ENCODE measurements around the gene TUBB1.
A peak's percentile ranks its signal among the peaks of the same experiment; 100 is the strongest.
"Not testable (repeated sequence)": the region's sequence is repeated elsewhere in the genome, so short reads cannot be mapped to it uniquely, and the experiment has no call there.

TUBB1 gene

DNA sequence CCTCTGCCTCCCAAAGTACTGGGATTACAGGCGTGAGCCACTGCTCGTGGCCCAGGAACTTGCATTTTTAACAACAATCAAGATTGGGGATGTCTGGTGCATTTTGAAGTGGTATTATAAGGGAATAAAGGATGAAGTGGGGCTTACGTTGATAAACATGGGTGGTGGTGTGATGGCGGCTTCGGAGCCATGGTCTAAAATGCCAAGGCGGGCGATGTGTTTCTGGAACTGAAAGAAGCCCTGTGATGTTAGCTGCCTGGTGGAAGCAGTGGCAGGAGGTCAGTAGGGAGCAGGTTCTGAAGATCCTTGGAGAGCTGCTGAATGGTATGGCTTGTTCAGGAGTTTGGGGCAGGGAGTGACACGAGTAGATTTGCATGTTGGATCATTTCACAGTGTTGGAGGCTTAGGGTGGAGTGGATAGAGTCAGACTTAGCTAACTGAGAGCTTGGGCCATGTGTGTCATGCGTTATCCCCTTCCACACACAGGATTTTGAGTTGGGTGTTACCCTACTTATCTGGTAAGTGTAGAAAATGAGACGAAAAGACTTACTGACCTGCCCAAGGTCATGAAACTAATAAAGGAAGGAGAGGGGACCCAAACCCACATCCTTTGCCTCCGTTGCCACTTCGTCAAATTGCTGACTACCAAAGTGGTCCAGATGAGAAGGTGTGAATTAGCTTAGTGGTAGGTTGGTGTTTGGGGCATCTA lies 36.7 kb upstream of the TUBB1 start:
- peak overlapping the region; percentile 74 for H3K4me3 ChIP-seq (ENCODE audit: low read depth, low read length)
- no peak for DNase-seq (ENCODE audit: low read depth, low spot score)
- CTCF ChIA-PET, result interaction anchor here (0.9 to 3.0 kb wide), 2 partner anchors 106 to 113 kb away, joined by 3 to 13 read pairs; no protein-coding TSS in a partner anchor
- POLR2A ChIA-PET, result interaction anchor here (0.6 to 1.0 kb wide), 3 partner anchors 11 to 93 kb away, joined by 3 read pairs; no protein-coding TSS in a partner anchor
- TF ChIP-seq, protein P1, sequence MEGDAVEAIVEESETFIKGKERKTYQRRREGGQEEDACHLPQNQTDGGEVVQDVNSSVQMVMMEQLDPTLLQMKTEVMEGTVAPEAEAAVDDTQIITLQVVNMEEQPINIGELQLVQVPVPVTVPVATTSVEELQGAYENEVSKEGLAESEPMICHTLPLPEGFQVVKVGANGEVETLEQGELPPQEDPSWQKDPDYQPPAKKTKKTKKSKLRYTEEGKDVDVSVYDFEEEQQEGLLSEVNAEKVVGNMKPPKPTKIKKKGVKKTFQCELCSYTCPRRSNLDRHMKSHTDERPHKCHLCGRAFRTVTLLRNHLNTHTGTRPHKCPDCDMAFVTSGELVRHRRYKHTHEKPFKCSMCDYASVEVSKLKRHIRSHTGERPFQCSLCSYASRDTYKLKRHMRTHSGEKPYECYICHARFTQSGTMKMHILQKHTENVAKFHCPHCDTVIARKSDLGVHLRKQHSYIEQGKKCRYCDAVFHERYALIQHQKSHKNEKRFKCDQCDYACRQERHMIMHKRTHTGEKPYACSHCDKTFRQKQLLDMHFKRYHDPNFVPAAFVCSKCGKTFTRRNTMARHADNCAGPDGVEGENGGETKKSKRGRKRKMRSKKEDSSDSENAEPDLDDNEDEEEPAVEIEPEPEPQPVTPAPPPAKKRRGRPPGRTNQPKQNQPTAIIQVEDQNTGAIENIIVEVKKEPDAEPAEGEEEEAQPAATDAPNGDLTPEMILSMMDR (IDR thresholded peaks at IDR 0.05; ENCODE audit: insufficient read depth, low read length, missing control alignments), result no peak

DNA sequence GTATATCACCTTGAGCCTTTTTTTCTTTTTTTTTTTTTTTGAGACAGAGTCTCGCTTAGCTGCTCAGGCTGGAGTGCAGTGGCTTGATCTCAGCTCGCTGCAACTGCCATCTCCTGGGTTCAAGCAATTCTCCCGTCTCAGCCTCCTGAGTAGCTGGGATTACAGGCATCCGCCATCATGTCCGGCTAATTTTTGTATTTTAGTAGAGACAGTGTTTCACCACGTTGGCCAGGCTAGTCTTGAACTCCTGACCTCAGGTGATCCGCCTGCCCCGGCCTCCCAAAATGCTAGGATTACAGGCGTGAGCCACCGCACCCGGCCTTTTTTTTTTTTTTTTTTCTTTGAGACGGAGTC lies 36.1 kb upstream of the TUBB1 start:
- DNase-seq (ENCODE audit: low read depth, low spot score); H3K4me3 ChIP-seq (ENCODE audit: low read depth, low read length): not testable (repeated sequence)
- CTCF ChIA-PET, result interaction anchor here (3.0 kb wide), 1 partner anchor 113 kb away, joined by 13 read pairs; no protein-coding TSS in a partner anchor
- POLR2A ChIA-PET, result interaction anchor here (0.6 kb wide), 1 partner anchor 16 kb away, joined by 3 read pairs; no protein-coding TSS in a partner anchor

DNA sequence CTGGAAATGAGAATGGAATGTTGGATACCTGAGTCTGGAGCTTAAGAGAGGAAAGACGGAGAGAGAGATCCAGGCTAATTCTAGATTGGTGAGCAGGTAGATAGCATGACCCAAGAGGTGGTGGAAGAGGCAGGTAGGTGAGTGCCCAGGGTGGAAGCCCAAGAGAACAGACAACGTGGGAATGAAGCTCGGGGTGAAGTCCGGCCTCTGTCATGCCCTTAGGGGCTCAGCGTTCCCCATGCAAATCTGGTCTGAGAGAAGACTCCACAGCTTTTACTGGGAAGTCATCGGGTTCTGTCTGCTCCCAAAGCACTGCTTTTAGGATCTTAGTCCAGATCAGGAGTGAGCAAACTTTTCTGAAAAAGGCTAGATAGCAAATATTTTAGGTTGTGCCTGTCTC lies 34.5 kb upstream of the TUBB1 start:
- no peak overlapping the region for H3K4me3 ChIP-seq (ENCODE audit: low read depth, low read length)
- TF ChIP-seq, protein P1 (IDR thresholded peaks at IDR 0.05; ENCODE audit: insufficient read depth, low read length, missing control alignments), result no peak
- POLR2A ChIA-PET, result no interaction called here
- no peak for DNase-seq (ENCODE audit: low read depth, low spot score)
- CTCF ChIA-PET, result interaction anchor here (1.0 kb wide), 1 partner anchor 24 kb away, joined by 3 read pairs; no protein-coding TSS in a partner anchor

DNA sequence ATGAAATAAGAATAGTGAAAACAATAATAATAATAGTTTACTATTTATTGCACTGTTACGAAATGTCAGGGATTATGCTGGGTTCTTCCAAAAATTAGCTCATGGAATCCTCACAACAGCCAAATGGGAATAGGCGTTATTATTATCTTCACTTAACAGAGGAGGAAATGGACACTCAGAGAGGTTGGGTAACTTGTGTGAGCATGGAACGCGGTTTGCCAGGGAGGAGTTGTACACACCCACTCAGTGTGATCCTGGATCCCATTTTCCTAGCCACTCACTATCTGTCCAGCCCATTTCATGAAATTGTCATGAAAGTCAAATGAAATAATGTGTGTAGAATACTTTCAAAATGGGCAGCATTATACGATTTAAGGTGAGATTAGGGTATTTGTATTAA lies 33.6 kb upstream of the TUBB1 start:
- ChIA-PET POLR2A (interaction anchor here (0.6 kb wide), 1 partner anchor 101 kb away, joined by 3 read pairs; no protein-coding TSS in a partner anchor), CTCF (no interaction called here)
- no peak for DNase-seq (ENCODE audit: low read depth, low spot score)
- TF ChIP-seq, protein P1 (IDR thresholded peaks at IDR 0.05; ENCODE audit: insufficient read depth, low read length, missing control alignments), result no peak
- no peak overlapping the region for H3K4me3 ChIP-seq (ENCODE audit: low read depth, low read length)

DNA sequence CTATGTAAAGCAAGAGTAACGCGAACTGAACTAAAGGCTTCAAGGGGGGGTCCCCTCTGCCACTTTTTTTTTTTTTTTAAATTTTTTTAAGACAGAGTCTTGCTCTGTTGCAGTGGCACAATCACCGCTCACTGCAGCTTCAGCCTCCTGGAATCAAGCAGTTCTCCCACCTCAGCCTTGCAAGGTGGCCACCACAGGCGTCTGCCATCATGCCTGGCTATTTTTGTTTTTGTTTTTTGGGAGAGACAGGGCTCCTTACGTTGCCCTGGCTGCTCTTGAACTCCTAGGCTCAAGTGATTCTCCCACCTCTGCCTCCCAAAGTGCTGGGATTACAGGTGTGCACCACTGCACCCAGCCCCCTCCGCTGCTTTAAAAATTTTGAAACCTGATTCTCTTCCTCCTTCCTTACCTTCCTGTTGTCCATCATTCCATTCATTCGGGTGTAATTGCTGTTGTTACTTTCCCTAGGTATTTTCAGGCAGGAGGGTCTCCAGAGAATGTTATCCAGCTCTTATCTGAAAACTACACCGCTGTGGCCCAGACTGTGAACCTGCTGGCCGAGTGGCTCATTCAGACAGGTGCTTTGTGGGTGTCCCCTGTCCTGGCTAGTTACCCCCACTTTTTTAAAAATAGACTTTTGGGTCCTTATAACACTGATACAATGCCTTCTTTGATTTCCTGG lies 32.8 kb upstream of the TUBB1 start:
- DNase-seq (ENCODE audit: low read depth, low spot score), result no peak
- ChIA-PET CTCF (interaction anchor here (0.9 kb wide), 1 partner anchor 471 kb away, joined by 3 read pairs; no protein-coding TSS in a partner anchor), POLR2A (interaction anchor here (0.6 to 0.7 kb wide), 2 partner anchors 93 to 100 kb away, joined by 3 read pairs; no protein-coding TSS in a partner anchor)
- no peak overlapping the region for H3K4me3 ChIP-seq (ENCODE audit: low read depth, low read length)
- TF ChIP-seq, protein P1 (IDR thresholded peaks at IDR 0.05; ENCODE audit: insufficient read depth, low read length, missing control alignments), result no peak

DNA sequence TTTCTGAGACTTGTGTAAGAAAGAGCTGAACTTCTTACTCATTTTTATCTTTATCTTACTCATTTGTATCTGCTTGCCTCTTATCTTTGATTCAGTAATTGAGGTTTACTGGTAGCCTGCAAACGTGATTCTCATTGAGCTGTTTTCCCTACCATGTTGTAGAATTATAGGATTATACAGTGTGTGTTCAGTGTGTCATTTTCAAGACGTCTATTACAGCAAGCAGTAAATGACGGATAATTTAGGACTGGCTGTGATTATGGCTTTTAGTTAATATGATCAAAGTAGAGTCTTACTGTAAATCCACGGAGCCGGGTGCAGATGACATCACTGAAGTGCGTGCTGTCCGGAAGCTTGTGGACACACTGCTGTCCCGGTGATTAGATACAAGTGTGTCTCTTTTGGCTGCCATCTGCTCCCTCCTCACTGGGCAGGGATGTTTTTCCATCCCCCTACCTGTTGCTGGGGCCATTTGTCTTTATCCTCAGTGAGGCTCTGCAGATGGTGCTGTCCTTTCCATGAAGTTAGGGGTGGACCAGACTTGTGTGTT lies 32.2 kb upstream of the TUBB1 start:
- no peak for DNase-seq (ENCODE audit: low read depth, low spot score)
- POLR2A ChIA-PET, result interaction anchor here (0.7 kb wide), 1 partner anchor 94 kb away, joined by 3 read pairs; no protein-coding TSS in a partner anchor
- TF ChIP-seq, protein P1 (IDR thresholded peaks at IDR 0.05; ENCODE audit: insufficient read depth, low read length, missing control alignments), result no peak
- no peak overlapping the region for H3K4me3 ChIP-seq (ENCODE audit: low read depth, low read length)
- CTCF ChIA-PET, result interaction anchor here (0.9 kb wide), 1 partner anchor 470 kb away, joined by 3 read pairs; no protein-coding TSS in a partner anchor

Data from AG04449 (cell line).